ENCODE results near the gene LRMDA.
A peak's percentile ranks its signal among the peaks of the same experiment; 100 is the strongest.

Gene LRMDA

GRCh38 chr10:76302481-76302880 is 871.1 kb downstream of the LRMDA start:
- POLR2A ChIA-PET: no interaction called here
- CTCF ChIA-PET: interaction anchor here (1.4 kb wide), 1 partner anchor 22 kb away, joined by 3 read pairs; no protein-coding TSS in a partner anchor
- DNase-seq (ENCODE audit: extremely low spot score): no peak

DNA sequence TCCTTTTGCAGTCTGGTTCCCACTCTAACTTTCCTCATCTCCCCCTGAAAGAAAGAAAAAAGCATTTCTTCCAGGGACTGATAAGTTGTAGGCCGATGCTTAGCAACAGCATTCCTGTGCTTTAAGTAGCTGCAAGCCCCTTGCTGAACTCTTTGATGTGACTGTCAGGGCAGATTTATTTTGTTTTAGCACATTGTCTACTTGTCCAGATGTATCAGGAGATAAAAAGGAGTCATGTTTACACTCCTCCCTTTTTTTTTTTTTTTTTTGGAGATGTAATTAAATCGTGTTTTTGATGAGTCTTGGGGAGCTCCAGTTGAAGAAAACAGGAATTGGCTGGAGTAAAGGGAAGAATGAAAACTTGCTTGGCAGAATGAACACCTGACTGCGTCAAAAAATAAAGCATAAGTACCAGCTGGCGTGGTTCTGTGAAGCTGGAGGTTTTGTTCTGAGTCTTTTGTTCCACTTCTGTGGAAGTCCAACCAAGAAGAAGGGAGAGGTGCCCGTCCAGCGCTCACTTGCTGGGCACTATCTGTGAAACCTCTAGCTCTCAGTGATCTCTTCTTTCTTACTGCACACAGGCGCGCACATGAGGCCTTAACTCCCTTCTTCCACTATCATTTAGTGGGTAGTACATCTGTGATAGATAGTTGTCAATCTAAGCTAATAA is 871.7 kb downstream of the LRMDA start:
- DNase-seq (ENCODE audit: extremely low spot score): no peak
- ChIA-PET CTCF (interaction anchor here (0.9 to 1.4 kb wide), 2 partner anchors 9 to 23 kb away, joined by 3 to 4 read pairs; no protein-coding TSS in a partner anchor), POLR2A (no interaction called here)
- TF ChIP-seq, protein P1, sequence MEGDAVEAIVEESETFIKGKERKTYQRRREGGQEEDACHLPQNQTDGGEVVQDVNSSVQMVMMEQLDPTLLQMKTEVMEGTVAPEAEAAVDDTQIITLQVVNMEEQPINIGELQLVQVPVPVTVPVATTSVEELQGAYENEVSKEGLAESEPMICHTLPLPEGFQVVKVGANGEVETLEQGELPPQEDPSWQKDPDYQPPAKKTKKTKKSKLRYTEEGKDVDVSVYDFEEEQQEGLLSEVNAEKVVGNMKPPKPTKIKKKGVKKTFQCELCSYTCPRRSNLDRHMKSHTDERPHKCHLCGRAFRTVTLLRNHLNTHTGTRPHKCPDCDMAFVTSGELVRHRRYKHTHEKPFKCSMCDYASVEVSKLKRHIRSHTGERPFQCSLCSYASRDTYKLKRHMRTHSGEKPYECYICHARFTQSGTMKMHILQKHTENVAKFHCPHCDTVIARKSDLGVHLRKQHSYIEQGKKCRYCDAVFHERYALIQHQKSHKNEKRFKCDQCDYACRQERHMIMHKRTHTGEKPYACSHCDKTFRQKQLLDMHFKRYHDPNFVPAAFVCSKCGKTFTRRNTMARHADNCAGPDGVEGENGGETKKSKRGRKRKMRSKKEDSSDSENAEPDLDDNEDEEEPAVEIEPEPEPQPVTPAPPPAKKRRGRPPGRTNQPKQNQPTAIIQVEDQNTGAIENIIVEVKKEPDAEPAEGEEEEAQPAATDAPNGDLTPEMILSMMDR (IDR thresholded peaks at IDR 0.05; ENCODE audit: control extremely low read depth, extremely low read depth, low read depth, missing control alignments): no peak

More at GRCh38 chr10:76302481-76302880, 871.1 kb downstream of the LRMDA start:
- TF ChIP-seq, protein P1 (IDR thresholded peaks at IDR 0.05; ENCODE audit: control extremely low read depth, extremely low read depth, low read depth, missing control alignments): no peak

- ChIA-PET CTCF (interaction anchor here (0.9 to 1.4 kb wide), 2 partner anchors 10 to 24 kb away, joined by 3 to 4 read pairs; no protein-coding TSS in a partner anchor), POLR2A (no interaction called here)
Measured at GRCh38 chr10:76303682-76304316, 872.4 kb downstream of the LRMDA start.

DNA sequence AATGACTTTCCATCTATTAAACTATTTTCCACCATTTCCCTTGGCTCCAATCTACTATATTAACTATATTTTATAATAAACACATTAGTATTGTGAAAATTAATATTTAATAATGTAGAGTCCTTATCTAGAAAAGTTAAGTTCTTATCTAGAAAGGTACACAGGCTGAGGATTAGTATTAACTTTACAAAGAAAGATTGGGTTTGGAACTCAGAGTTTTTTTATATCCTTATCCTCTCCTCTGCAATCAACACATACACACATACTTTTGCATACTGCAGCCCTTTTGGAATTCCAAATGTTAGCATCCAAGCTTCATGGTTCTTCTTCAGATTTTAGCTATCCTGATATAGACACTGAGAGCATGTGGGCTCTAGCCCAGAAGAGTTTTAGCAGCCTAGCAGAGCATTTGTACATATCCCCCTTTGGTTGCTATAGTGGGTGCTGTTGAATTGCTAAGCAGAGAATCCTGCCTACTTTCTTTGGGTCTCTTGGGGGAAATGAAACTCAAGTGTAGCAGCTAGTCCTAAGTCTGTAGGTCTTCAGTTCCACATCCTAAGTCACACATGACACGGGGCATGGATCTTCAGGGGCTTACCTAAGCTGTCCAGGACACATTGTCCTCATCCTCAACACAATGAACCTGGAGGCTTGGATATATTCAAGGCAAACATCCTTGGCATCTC is 874.6 kb downstream of the LRMDA start:
- TF ChIP-seq, protein P1 (IDR thresholded peaks at IDR 0.05; ENCODE audit: control extremely low read depth, extremely low read depth, low read depth, missing control alignments): no peak
- ChIA-PET CTCF (interaction anchor here (1.9 kb wide), 1 partner anchor 11 kb away, joined by 7 read pairs; no protein-coding TSS in a partner anchor), POLR2A (no interaction called here)
- DNase-seq (ENCODE audit: extremely low spot score): no peak

More at GRCh38 chr10:76303682-76304316, 872.4 kb downstream of the LRMDA start:
- DNase-seq (ENCODE audit: extremely low spot score): peak; percentile 31
- TF ChIP-seq, protein P1 (IDR thresholded peaks at IDR 0.05; ENCODE audit: control extremely low read depth, extremely low read depth, low read depth, missing control alignments): no peak

DNA sequence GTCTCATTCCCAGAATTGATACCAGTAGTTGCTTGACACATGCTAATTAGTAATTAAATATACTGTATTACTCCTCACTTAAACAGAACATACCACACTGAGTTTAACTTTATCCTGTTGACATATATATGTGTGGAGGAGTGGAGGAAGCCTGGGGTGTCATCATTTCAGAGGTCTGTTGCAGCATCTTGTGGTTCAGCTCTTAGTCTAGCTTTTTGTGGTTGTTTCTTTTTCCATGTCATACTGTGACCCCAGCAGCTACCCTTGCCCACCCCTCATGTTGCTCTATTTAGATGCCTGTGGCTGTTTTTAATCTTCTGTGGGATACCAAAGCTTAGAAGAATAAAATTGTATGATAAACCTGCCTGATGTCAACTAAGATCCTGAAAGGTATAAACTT is 875.4 kb downstream of the LRMDA start:
- TF ChIP-seq, protein P1 (IDR thresholded peaks at IDR 0.05; ENCODE audit: control extremely low read depth, extremely low read depth, low read depth, missing control alignments): no peak
- DNase-seq (ENCODE audit: extremely low spot score): no peak
- ChIA-PET CTCF (no interaction called here), POLR2A (no interaction called here)

DNA sequence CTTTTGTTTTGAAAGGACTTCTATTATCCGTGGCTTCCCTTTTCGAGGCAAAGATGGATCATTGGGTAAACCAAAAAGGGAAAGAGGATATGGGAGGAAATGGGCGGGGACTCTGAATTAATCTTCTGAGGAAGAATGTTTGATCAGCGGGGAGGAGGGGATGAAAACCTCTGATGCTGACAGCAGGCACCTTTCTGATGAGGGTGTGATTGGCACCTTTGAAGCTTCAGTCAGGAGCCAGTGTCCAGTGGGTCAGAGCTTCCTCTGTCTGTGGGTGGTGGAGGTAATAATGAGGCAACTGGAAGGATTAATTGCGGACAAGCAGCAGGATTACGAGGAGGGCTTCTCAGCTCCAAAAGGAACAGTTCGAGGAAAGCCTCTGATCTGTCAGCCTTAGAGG is 877.6 kb downstream of the LRMDA start:
- CTCF ChIA-PET: no interaction called here
- no peak for DNase-seq (ENCODE audit: extremely low spot score)
- POLR2A ChIA-PET: no interaction called here
- TF ChIP-seq, protein P1 (IDR thresholded peaks at IDR 0.05; ENCODE audit: control extremely low read depth, extremely low read depth, low read depth, missing control alignments): no peak

Data from GM10248 (cell line).